DOHH2 (cell line): ENCODE results near the gene IFI44L.

Source experiments
- CTCF ChIP-seq: fragments of 200-600 bp; sonication (generic); IDR thresholded peaks from one replicate; pipeline ENCODE4 v1.5.1; 2014; ENCODE audit warnings: antibody characterized with exemption, mild to moderate bottlenecking, low read depth, low read length; ENCODE audit not compliant: poor library complexity, severe bottlenecking
- EZH2phosphoT487 ChIP-seq: fragments of 200-600 bp; sonication (generic); IDR thresholded peaks from 2 replicates; pipeline ENCODE4 v1.6.1; 2017; ENCODE audit warnings: borderline replicate concordance, mild to moderate bottlenecking, antibody characterized with exemption, low read length, moderate library complexity, mixed read lengths

- TF ChIP-seq CTCF: no peak
- TF ChIP-seq EZH2phosphoT487: no peak
Measured at GRCh38 chr1:78607944-78608343, 12.3 kb upstream of the IFI44L start.
